ENCODE data around the gene CRB3.

The CRB3 gene

DNA sequence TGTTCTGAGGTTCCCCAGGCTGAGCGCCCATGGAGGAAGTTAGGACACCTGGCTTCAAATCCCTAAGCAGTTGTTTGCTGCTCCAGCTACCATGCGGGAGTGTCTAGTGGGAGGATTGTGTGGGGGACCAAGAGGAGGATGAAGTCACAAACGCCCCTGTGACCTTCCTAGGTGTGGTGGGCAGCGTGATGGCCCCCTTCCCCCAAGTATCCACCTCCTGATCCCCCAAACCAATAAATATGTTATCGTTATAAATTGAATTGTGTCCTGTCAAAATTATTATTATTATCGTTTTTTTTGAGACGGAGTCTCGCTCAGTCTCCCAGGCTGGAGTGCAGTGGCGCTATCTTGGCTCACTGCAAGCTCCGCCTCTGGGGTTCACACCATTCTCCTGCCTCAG, 30.4 kb upstream of the CRB3 start, which contains the start of gene SLC25A41:
Gene SLC25A41 (minus strand): TSS at position 101 of the 400 bp plus-strand sequence. CDS start 70 bp downstream, at position 31.
- DNase-seq: no peak

DNA sequence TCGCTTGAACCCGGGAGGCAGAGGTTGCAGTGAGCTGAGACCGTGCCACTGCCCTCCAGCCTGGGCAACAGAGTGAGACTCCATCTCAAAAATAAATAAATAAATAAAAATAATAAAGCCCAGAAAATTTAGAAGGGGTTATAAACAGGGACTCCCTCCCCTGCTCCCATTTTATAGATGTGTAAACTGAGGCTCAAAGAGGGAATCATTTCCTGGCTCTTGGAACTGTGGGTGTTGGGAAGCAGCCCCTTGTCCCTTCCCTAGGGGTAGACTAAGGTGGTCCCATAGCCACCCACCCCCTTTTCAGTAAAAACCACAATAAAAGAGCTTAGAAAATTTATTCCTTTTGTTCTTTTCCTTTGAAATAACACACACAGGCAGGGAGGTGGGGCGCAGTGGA, 24.3 kb upstream of the CRB3 start:
- no peak for DNase-seq

- DNase-seq: no peak
These were observed 23.2 kb upstream of the CRB3 start for GRCh38 chr19:6440905-6441304.

DNA sequence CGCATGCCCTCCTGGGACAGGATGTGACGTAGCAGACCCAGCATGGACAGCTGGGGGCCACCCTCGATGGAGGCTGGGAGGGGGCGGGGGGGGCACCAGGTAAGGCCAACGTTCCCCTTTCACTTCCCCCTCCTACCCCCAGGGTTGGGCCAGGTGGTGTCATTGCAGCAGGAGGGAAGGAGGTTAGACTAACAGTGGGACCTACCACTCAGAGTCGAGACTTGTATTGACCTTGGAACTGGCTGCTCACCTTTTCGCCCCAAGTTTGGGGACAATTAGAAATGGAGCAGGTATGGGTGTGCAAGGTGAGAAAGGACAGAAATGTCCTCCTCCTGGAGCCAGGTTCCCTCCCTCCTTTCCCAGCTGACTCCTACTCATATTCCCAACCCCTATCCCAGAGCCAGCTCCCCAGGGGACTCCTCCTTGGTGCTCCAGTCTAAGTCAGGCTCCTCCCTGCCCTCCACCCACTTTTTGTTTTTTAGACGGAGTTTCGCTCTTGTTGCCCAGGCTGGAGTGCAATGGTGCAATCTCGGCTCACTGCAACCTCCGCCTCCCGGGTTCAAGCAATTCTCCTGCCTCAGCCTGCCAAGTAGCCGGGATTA, 21.9 kb upstream of the CRB3 start:
- DNase-seq: no peak

DNA sequence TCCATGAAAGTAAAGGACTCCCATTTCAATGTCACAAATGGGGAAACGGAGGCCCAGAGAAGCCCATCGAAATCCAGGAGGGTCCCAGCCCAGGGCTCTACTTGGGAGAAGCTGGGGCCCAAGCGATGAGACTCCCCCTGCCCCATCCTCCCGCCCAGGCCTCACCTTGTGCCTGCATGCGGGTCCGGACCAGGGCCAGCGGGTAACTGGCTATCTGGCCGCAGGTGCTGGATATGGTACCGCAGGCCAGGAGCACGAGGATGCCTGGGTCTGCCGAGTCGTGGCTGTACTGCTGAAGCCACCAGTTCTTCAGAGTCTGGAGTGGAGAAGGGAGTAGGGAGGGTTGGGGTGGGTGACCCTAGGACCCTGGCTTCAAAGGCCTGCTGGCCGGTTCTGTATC, 20.1 kb upstream of the CRB3 start:
- no peak for DNase-seq

DNA sequence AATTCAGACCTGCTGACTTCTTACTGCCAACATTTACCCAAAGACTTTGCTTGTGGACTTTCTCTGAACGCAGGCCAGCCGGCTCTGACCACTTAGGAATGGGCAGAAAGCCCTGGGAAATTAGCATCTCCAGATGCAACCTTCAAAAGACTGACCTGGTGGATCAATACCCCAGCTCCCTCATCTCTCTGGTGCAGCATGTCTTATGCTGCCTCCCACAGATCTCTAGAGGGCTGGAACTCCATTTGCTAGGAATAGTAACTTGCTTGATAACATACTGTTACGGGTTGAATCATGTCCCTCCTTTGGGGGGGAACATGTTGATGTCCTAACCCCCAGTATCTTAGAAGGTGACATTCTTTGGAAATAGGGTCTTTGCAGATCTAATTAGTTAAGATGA, 17.6 kb upstream of the CRB3 start:
- no peak for DNase-seq

DNA sequence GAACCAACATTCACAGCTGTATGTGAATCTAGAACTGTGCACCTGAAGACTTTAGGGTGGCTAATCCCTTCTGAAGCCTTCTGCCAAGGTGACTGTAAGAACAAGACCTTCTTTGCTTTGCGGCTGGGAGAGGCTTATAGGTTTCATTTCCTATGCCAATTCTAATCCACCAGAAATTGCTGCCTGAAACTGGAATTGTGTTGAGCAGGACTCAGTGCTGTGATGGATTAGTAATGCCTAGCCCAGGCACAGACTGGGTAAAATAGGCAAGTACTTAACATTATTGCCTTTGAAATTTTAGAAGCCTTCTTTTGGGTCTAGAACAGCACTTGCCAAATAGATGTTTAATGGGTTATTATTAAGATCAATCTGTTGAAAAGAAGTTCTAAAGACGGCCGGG, 16.0 kb upstream of the CRB3 start:
- no peak for DNase-seq

- no peak for DNase-seq
These were observed 13.9 kb upstream of the CRB3 start for GRCh38 chr19:6450166-6450565.

DNA sequence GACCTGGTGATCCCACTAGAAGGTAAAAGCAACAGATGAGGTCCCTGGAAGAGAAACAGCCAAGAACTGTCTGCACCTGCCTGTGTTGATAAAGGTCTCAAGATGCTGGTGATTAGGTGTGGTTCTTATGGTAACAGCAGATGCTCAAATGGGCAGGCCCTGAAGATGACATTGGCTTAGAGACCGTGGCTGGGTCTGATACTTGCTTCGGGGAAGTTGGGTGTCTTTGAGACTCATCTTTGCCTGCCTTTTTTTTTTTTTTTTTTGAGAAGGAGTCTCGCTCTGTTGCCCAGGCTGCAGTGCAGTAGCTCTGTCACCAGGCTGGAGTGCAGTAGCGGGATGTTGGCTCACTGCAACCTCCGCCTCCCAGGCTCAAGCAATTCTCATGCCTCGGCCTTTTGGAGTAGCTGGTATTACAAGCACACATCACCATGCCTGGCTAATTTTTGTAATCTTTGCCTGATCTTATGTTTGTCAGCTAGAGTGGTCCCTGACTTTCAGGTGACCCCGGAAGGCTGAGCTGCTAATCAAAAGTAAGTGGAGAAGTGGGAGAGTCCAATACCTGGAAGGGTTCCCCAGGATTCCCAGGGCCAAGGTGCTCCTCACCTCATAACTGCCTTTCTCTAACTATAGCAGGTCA, 12.4 kb upstream of the CRB3 start:
- DNase-seq: no peak

GRCh38 chr19:6452223-6452614, 11.9 kb upstream of the CRB3 start:
- no peak for DNase-seq

DNA sequence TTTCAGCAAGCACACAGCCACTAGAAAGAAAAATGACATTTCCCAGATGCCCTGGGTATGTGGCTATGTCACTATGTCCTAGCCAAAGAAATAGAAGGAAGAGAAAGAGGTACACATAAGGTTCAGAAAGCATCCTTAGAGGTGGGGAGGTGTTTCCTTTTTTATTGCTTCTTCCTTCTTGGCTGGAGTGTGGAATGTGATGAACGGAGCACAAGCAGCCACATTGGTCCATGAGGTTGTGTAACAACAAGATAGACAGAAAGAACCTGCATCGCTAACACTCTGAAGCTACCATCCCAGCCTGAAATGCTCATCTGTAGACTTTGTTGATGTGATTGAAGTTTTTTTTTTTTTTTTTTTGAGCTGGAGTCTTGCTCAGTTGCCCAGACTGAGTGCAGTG, 11.2 kb upstream of the CRB3 start:
- no peak for DNase-seq

DNA sequence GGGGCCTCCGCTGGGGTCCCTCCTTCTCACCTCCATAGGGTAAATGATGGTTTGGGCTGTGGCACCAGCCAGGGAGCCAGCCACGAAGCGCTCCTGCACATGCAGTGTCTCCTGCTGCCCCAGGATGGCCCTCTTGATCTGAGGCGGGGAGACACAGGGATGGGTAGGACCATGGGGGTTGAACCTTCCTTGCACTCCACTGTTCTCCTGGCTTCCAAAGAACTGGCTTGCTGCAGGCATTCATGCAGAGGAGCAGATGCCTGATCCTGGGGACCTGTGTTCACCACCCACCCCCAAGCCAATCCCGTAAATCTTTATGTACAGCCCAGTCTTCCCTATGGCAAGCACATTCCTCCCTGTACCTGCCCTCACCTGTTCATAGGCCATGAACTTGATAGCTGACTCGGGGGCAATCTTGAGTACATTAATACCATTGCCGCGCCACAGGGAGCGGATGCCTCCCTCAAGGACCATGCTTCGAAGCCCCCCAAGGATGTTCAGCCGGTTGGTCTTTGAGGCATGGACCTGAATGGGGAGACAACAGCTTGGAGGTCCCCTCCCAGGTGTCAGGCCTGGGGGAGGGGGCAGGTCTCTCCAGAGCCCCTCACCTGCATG, 10.0 kb upstream of the CRB3 start:
- no peak for DNase-seq

DNA sequence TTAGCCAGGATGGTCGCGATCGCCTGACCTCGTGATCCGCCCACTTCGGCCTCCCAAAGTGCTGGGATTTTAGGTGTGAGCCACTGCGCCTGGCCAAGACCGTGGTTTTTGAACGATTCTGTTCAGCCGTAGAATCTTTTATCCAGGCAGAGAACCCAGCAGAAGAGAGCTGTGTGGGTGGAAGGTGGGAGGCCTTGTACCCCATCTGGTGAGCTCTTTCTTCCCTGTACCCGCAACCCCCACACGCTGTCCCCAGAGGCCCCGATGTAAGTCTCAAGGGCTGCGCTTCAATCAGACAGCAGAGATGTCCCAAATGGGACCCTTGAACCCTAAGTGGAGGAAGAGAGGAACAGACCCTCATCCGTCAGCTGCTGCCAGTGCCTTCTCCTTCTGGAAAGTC, 8.1 kb upstream of the CRB3 start:
- no peak for DNase-seq

- DNase-seq: no peak
These were observed 5.9 kb upstream of the CRB3 start for GRCh38 chr19:6457958-6458694.

- DNase-seq: no peak
These were observed 5.3 kb upstream of the CRB3 start for GRCh38 chr19:6458695-6459261.

GRCh38 chr19:6459262-6460098, 4.6 kb upstream of the CRB3 start, which contains the start of gene SLC25A23:
SLC25A23 (minus strand) TSS chr19:6459792; CDS start chr19:6459628, 164 bp downstream.
- peak; percentile 20 for DNase-seq

- peak; percentile 91 for DNase-seq
These were observed 3.8 kb upstream of the CRB3 start for GRCh38 chr19:6460099-6460884.

GRCh38 chr19:6465006-6465405, 935 bp downstream of the CRB3 start:
- no peak for DNase-seq

DNA sequence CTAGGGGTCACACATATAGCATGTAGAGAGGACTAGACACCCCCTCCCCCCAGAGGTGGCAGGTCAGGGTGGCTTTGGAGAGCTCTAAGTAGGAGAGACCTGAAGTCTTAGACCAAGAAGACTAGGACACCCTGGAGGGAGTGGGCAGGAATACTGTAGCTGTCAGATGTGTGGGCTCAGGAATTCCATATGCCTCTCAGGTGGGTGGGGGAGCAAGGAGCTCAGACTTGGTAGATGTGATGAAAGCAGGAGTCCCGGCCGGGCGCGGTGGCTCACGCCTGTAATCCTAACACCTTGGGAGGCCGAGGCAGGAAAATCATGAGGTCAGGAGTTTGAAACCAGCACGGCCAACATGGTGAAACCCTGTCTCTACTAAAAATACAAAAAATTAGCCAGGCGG, 1.6 kb downstream of the CRB3 start:
- DNase-seq: no peak

DNA sequence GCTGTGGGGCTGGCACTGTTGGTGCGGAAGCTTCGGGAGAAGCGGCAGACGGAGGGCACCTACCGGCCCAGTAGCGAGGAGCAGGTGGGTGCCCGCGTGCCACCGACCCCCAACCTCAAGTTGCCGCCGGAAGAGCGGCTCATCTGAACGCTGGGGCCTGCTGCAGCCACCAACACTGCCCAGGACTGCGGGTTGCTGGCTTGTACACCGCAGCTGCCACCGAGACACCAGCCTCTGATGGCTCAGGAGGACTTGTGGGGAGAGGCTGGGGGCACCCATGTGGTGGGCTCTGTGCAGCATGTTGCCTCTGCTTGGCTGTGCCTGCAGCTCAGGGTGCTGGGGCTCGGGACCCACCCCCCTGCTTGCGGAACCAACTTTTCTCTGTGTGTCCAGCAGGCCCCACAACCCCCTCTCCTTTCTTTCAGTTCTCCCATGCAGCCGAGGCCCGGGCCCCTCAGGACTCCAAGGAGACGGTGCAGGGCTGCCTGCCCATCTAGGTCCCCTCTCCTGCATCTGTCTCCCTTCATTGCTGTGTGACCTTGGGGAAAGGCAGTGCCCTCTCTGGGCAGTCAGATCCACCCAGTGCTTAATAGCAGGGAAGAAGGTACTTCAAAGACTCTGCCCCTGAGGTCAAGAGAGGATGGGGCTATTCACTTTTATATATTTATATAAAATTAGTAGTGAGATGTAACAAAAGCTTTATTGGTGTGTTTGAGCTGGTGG, 2.6 kb downstream of the CRB3 start:
- DNase-seq: no peak

DNA sequence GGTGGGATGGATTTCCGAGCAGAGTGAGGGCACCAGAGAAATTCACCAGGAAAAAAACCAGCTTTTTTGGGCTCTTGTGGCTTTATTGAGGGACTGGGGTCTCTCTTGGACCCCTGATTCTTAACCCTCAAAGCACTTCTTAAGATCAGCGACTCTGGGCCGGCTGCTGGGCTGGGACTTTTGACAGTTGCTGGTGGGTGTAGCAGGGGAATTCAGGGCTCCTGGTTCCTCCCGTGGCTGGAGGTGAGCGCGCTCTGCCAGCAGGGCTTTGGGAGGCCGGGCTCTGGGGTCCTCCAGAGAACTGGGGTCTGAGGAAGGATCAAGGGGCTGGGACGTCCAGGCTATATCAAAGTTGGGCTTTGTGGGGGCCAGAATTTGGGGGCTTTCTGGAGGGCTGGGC, 3.3 kb downstream of the CRB3 start:
- DNase-seq: no peak
